HepG2 (cell line): Measurements from ENCODE around the gene CARD16. TPM values are rescaled to one million over a fixed set of nuclear protein-coding genes. Genes with fewer than 3 reads are reported as not detected.
A peak's percentile ranks its signal among the peaks of the same experiment; 100 is the strongest.

Experiments used
- ATF1 ChIP-seq: IDR thresholded peaks from 2 replicates; pipeline ENCODE4 v1.6.1; 2016; ENCODE audit warnings: mild to moderate bottlenecking, control low read depth
- FOXA3 ChIP-seq: IDR thresholded peaks from 2 replicates; pipeline ENCODE4 v1.6.1; 2016; ENCODE audit warnings: missing genetic modification reagents, missing compliant biosample characterization
- FOXO1 ChIP-seq: sonication (generic); formaldehyde crosslinking; IDR thresholded peaks from 2 replicates; pipeline ENCODE4 v1.4.0; 2020; ENCODE audit warnings: missing genetic modification reagents
- MAF1 ChIP-seq: sonication (generic); formaldehyde crosslinking; IDR thresholded peaks from 2 replicates; pipeline ENCODE4 v1.5.0; 2020; ENCODE audit warnings: missing genetic modification reagents, borderline replicate concordance
- NFKBIZ ChIP-seq: IDR thresholded peaks from 2 replicates; pipeline ENCODE4 v1.6.1; 2018; ENCODE audit warnings: missing genetic modification reagents, missing compliant biosample characterization
- PHF5A ChIP-seq: IDR thresholded peaks from one replicate; pipeline ENCODE4 v1.6.1; 2018; ENCODE audit warnings: low read depth, missing genetic modification reagents; ENCODE audit not compliant: unreplicated experiment
- PTBP1 ChIP-seq: fragments of 200-400 bp; formaldehyde crosslinking; IDR thresholded peaks from 2 replicates; pipeline ENCODE4 v1.6.1; 2018; ENCODE audit warnings: low read length, low read depth; ENCODE audit not compliant: poor library complexity, severe bottlenecking
- RFX3 ChIP-seq: IDR thresholded peaks from 2 replicates; pipeline ENCODE4 v1.6.1; 2016; ENCODE audit warnings: missing biosample characterization, missing genetic modification reagents
- RXRB ChIP-seq: IDR thresholded peaks from 2 replicates; pipeline ENCODE4 v1.6.1; 2016; ENCODE audit warnings: borderline replicate concordance, missing genetic modification reagents, missing compliant biosample characterization
- SIX1 ChIP-seq: sonication (generic); formaldehyde crosslinking; IDR thresholded peaks from 2 replicates; pipeline ENCODE4 v1.4.0; 2020; ENCODE audit warnings: missing genetic modification reagents, borderline replicate concordance
- SRF ChIP-seq: IDR thresholded peaks from 2 replicates; pipeline ENCODE4 v1.6.1; 2011; ENCODE audit warnings: mild to moderate bottlenecking, low read depth, low read length, moderate library complexity
- TP53 ChIP-seq: sonication (generic); formaldehyde crosslinking; conservative IDR thresholded peaks from 2 replicates; pipeline ENCODE4 v1.4.0; 2020; ENCODE audit warnings: missing genetic modification reagents
- ZNF24 ChIP-seq: fragments of 450-650 bp; IDR thresholded peaks from 2 replicates; pipeline ENCODE4 v1.6.1; 2017; ENCODE audit warnings: antibody characterized with exemption, mild to moderate bottlenecking
- ZNF75D ChIP-seq: sonication (generic); formaldehyde crosslinking; IDR thresholded peaks from 2 replicates; pipeline ENCODE4 v1.8.1; 2023; ENCODE audit warnings: missing genetic modification reagents, mild to moderate bottlenecking, borderline replicate concordance
- polyA plus RNA-seq, 8 experiments: library from polyadenylated mRNA; depleted of rRNA in 3 of 8; stranded (reverse) in 7 of 8; unstranded in 1 of 8; fragments of >200 nt; fragmentation: Illumina TruSeq in 4 of 8; extraction: Trizol in 4 of 8; gene quantifications; 2 replicates each; pipeline versions ENCODE4 v1.2.1 to v1.2.3, GENCODE V29; 2011 to 2016; ENCODE audit warnings: low read depth in 4 of 8, missing spikeins in 1 of 8, mixed read lengths in 1 of 8; ENCODE audit not compliant: insufficient read depth in 1 of 8
- total RNA-seq, 5 experiments: library from RNA; depleted of rRNA; stranded (reverse); fragments of >200 nt; fragmentation: Illumina TruSeq; extraction: Trizol; gene quantifications; 2 replicates each; pipeline ENCODE4 v1.2.3, GENCODE V29; 2016; ENCODE audit warnings: low read depth in 1 of 5
- TF ChIP-seq, protein P1 (sequence below), 2 experiments: sonication (generic) in 1 of 2; formaldehyde crosslinking in 1 of 2; IDR thresholded peaks; 2 replicates each; pipeline versions ENCODE4 v1.4.0 to v1.6.1; 2018 to 2020; ENCODE audit warnings: missing genetic modification reagents in 2 of 2, borderline replicate concordance in 1 of 2, low read depth in 1 of 2, mild to moderate bottlenecking in 1 of 2, missing biosample characterization in 1 of 2
- TF ChIP-seq, protein P2 (sequence below): IDR thresholded peaks from 2 replicates; pipeline ENCODE4 v1.6.1; 2012; ENCODE audit warnings: low read length, improper control_type of control experiment
- TF ChIP-seq, protein P3 (sequence below): IDR thresholded peaks from 2 replicates; pipeline ENCODE4 v1.6.1; 2016; ENCODE audit warnings: missing biosample characterization, missing genetic modification reagents, low read depth
- TF ChIP-seq, protein P4 (sequence below): sonication (generic); formaldehyde crosslinking; IDR thresholded peaks from 2 replicates; pipeline ENCODE4 v1.5.1; 2020; ENCODE audit warnings: mild to moderate bottlenecking, missing genetic modification reagents, moderate library complexity
- TF ChIP-seq, protein P5 (sequence below): sonication (generic); formaldehyde crosslinking; IDR thresholded peaks from 2 replicates; pipeline ENCODE4 v1.5.0; 2020; ENCODE audit warnings: missing genetic modification reagents

The CARD16 gene
- total and polyA plus RNA-seq, 2 of the 13 experiments (the other 11 are each of a cell fraction or from before 2014, with no cell fraction given), result 0.34 TPM; not detected in 1

DNA sequence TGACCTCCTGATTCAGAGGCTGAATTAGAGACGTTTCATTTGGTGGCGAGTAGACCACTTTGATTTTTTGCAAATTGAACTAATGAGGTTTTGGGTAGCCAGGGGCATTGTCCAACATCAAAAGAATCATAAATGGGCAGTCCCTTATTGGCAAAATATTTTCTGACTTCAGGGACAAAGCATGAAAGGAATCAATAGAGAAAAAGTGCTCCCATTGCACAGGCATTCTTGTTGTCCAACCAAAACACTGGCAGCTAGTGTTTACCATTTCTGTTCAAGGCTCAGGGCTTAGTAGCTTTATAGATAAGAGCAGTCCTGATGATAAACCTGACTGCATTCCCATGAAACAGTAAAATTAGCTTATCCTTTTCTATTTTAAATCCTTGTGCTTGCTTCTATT is 6.4 kb upstream of the CARD16 start (continued):
- TF ChIP-seq, protein P1, sequence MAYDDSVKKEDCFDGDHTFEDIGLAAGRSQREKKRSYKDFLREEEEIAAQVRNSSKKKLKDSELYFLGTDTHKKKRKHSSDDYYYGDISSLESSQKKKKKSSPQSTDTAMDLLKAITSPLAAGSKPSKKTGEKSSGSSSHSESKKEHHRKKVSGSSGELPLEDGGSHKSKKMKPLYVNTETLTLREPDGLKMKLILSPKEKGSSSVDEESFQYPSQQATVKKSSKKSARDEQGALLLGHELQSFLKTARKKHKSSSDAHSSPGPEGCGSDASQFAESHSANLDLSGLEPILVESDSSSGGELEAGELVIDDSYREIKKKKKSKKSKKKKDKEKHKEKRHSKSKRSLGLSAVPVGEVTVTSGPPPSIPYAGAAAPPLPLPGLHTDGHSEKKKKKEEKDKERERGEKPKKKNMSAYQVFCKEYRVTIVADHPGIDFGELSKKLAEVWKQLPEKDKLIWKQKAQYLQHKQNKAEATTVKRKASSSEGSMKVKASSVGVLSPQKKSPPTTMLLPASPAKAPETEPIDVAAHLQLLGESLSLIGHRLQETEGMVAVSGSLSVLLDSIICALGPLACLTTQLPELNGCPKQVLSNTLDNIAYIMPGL (CRISPR knock-in tag; IDR thresholded peaks at IDR 0.05; ENCODE audit: borderline replicate concordance in 1 of 2, low read depth in 1 of 2), result no peak
- TF ChIP-seq, protein P2, sequence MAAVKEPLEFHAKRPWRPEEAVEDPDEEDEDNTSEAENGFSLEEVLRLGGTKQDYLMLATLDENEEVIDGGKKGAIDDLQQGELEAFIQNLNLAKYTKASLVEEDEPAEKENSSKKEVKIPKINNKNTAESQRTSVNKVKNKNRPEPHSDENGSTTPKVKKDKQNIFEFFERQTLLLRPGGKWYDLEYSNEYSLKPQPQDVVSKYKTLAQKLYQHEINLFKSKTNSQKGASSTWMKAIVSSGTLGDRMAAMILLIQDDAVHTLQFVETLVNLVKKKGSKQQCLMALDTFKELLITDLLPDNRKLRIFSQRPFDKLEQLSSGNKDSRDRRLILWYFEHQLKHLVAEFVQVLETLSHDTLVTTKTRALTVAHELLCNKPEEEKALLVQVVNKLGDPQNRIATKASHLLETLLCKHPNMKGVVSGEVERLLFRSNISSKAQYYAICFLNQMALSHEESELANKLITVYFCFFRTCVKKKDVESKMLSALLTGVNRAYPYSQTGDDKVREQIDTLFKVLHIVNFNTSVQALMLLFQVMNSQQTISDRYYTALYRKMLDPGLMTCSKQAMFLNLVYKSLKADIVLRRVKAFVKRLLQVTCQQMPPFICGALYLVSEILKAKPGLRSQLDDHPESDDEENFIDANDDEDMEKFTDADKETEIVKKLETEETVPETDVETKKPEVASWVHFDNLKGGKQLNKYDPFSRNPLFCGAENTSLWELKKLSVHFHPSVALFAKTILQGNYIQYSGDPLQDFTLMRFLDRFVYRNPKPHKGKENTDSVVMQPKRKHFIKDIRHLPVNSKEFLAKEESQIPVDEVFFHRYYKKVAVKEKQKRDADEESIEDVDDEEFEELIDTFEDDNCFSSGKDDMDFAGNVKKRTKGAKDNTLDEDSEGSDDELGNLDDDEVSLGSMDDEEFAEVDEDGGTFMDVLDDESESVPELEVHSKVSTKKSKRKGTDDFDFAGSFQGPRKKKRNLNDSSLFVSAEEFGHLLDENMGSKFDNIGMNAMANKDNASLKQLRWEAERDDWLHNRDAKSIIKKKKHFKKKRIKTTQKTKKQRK, result no peak
- TF ChIP-seq NFKBIZ (CRISPR knock-in tag), result no peak
- no peak for TF ChIP-seq RFX3 (CRISPR knock-in tag)
- no peak for TF ChIP-seq MAF1 (CRISPR knock-in tag)
- TF ChIP-seq SIX1 (CRISPR knock-in tag), result peak; percentile 28; the same call in 1 of the 2 replicates
- peak; percentile 64; the same call in 1 of the 2 replicates for TF ChIP-seq RXRB
- TF ChIP-seq SRF, result no peak
- no peak for TF ChIP-seq PHF5A (CRISPR knock-in tag)
- TF ChIP-seq TP53 (CRISPR knock-in tag), result no peak
- peak; percentile 89 for TF ChIP-seq FOXA3 (CRISPR knock-in tag)
- no peak for TF ChIP-seq PTBP1
- TF ChIP-seq, protein P3, sequence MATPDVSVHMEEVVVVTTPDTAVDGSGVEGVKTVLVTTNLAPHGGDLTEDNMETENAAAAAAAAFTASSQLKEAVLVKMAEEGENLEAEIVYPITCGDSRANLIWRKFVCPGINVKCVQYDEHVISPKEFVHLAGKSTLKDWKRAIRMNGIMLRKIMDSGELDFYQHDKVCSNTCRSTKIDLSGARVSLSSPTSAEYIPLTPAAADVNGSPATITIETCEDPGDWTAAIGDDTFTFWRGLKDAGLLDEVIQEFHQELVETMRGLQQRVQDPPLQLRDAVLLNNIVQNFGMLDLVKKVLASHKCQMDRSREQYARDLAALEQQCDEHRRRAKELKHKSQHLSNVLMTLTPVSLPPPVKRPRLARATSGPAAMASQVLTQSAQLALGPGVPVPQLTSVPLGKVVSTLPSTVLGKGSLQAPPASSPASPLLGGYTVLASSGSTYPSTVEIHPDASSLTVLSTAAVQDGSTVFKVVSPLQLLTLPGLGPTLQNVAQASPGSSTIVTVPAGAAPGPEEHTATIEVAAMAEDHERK (CRISPR knock-in tag), result no peak
- peak; percentile 92 for TF ChIP-seq FOXO1 (CRISPR knock-in tag)
- TF ChIP-seq, protein P4, sequence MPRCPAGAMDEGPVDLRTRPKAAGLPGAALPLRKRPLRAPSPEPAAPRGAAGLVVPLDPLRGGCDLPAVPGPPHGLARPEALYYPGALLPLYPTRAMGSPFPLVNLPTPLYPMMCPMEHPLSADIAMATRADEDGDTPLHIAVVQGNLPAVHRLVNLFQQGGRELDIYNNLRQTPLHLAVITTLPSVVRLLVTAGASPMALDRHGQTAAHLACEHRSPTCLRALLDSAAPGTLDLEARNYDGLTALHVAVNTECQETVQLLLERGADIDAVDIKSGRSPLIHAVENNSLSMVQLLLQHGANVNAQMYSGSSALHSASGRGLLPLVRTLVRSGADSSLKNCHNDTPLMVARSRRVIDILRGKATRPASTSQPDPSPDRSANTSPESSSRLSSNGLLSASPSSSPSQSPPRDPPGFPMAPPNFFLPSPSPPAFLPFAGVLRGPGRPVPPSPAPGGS, result no peak
- TF ChIP-seq, protein P5, sequence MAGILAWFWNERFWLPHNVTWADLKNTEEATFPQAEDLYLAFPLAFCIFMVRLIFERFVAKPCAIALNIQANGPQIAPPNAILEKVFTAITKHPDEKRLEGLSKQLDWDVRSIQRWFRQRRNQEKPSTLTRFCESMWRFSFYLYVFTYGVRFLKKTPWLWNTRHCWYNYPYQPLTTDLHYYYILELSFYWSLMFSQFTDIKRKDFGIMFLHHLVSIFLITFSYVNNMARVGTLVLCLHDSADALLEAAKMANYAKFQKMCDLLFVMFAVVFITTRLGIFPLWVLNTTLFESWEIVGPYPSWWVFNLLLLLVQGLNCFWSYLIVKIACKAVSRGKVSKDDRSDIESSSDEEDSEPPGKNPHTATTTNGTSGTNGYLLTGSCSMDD (CRISPR knock-in tag), result no peak
- no peak for TF ChIP-seq ZNF75D (CRISPR knock-in tag)
- TF ChIP-seq ATF1 (CRISPR knock-in tag), result peak; percentile 45; the same call in 1 of the 2 replicates
- TF ChIP-seq ZNF24, result peak; percentile 47; the same call in 1 of the 2 replicates
